H9 (cell line): ENCODE data around the gene GCK. TPM values are rescaled to one million over a fixed set of nuclear protein-coding genes. Genes with fewer than 3 reads are reported as not detected.
A peak's percentile ranks its signal among the peaks of the same experiment; 100 is the strongest.

Experiments
- DNase-seq: peaks from one replicate; pipeline ENCODE4 v3.0.0-alpha.2; 2017
- H2AFZ ChIP-seq: one replicate; pipeline ENCODE4 v1.6.1; 2013; ENCODE audit warnings: mild to moderate bottlenecking, low read length, control low read depth, moderate library complexity
- H2AK5ac ChIP-seq: 2 replicates; pipeline ENCODE4 v1.6.1; 2013; ENCODE audit warnings: low read length, control low read depth, mixed read lengths; ENCODE audit not compliant: insufficient read length
- H2BK120ac ChIP-seq: one replicate; pipeline ENCODE4 v1.6.1; 2013; ENCODE audit warnings: low read depth, mild to moderate bottlenecking, low read length, control low read depth, inconsistent platforms; ENCODE audit not compliant: poor library complexity, severe bottlenecking
- H2BK12ac ChIP-seq: 2 replicates; pipeline ENCODE4 v1.6.1; 2013; ENCODE audit warnings: low read length, control low read depth, mixed read lengths, low read depth; ENCODE audit not compliant: insufficient read length
- H2BK15ac ChIP-seq: 2 replicates; pipeline ENCODE4 v1.6.1; 2013; ENCODE audit warnings: low read depth, low read length, control low read depth
- H2BK20ac ChIP-seq: one replicate; pipeline ENCODE4 v1.6.1; 2013; ENCODE audit warnings: low read depth, mild to moderate bottlenecking, low read length, control low read depth, inconsistent platforms; ENCODE audit not compliant: poor library complexity, severe bottlenecking
- H2BK5ac ChIP-seq: 2 replicates; pipeline ENCODE4 v1.6.1; 2013; ENCODE audit warnings: low read length, control low read depth, mixed read lengths; ENCODE audit not compliant: insufficient read length
- H3K14ac ChIP-seq: 2 replicates; pipeline ENCODE4 v1.6.1; 2013; ENCODE audit warnings: low read length, control low read depth; ENCODE audit not compliant: insufficient read depth
- H3K18ac ChIP-seq: 2 replicates; pipeline ENCODE4 v1.6.1; 2013; ENCODE audit warnings: low read depth, mild to moderate bottlenecking, mixed read lengths, low read length, control low read depth; ENCODE audit not compliant: insufficient read length
- H3K23ac ChIP-seq: 2 replicates; pipeline ENCODE4 v1.6.1; 2013; ENCODE audit warnings: low read length, control low read depth, mixed read lengths, low read depth; ENCODE audit not compliant: insufficient read length
- H3K23me2 ChIP-seq: 2 replicates; pipeline ENCODE4 v1.6.1; 2013; ENCODE audit warnings: low read depth, mild to moderate bottlenecking, mixed read lengths, low read length, control low read depth; ENCODE audit not compliant: insufficient read length, poor library complexity, severe bottlenecking
- H3K27ac ChIP-seq: 2 replicates; pipeline ENCODE4 v1.5.1; 2013; ENCODE audit warnings: low read length, control low read depth, mixed read lengths, low read depth; ENCODE audit not compliant: insufficient read length
- H3K27me3 ChIP-seq: 2 replicates; pipeline ENCODE4 v1.6.1; 2013; ENCODE audit warnings: low read length, control low read depth, inconsistent platforms; ENCODE audit not compliant: insufficient read depth
- H3K4ac ChIP-seq: 2 replicates; pipeline ENCODE4 v1.6.1; 2013; ENCODE audit warnings: low read depth, mild to moderate bottlenecking, control low read depth, inconsistent platforms, low read length, moderate library complexity
- H3K4me1 ChIP-seq: 2 replicates; pipeline ENCODE4 v1.6.1; 2013; ENCODE audit warnings: low read length, control low read depth, inconsistent platforms; ENCODE audit not compliant: insufficient read depth
- H3K4me2 ChIP-seq: 2 replicates; pipeline ENCODE4 v1.6.1; 2013; ENCODE audit warnings: low read length, control low read depth, mixed read lengths; ENCODE audit not compliant: insufficient read length, insufficient read depth
- H3K56ac ChIP-seq: 2 replicates; pipeline ENCODE4 v1.6.1; 2013; ENCODE audit warnings: low read depth, mild to moderate bottlenecking, mixed read lengths, low read length, control low read depth; ENCODE audit not compliant: insufficient read length
- H3K79me1 ChIP-seq: 2 replicates; pipeline ENCODE4 v1.6.1; 2013; ENCODE audit warnings: low read depth, mild to moderate bottlenecking, moderate library complexity, low read length, control low read depth, inconsistent platforms; ENCODE audit not compliant: insufficient read depth, poor library complexity, severe bottlenecking
- H3K79me2 ChIP-seq: 2 replicates; pipeline ENCODE4 v1.6.1; 2013; ENCODE audit warnings: low read length, control low read depth, inconsistent platforms; ENCODE audit not compliant: insufficient read depth
- H3K9ac ChIP-seq: 2 replicates; pipeline ENCODE4 v1.6.1; 2013; ENCODE audit warnings: low read length, control low read depth, mixed read lengths; ENCODE audit not compliant: insufficient read length; ENCODE audit errors: extremely low read depth
- H3K9me3 ChIP-seq: one replicate; pipeline ENCODE4 v1.6.1; 2013; ENCODE audit warnings: low read depth, low read length, inconsistent platforms; ENCODE audit not compliant: control insufficient read depth
- H3T11ph ChIP-seq: one replicate; pipeline ENCODE4 v1.6.1; 2013; ENCODE audit warnings: mild to moderate bottlenecking, low read length, control low read depth, inconsistent platforms
- H4K20me1 ChIP-seq: one replicate; pipeline ENCODE4 v1.6.1; 2013; ENCODE audit not compliant: control insufficient read depth, insufficient read length, insufficient read depth
- H4K5ac ChIP-seq: 2 replicates; pipeline ENCODE4 v1.6.1; 2013; ENCODE audit warnings: low read depth, mild to moderate bottlenecking, mixed read lengths, low read length, control low read depth; ENCODE audit not compliant: insufficient read length
- H4K8ac ChIP-seq: replicated peaks from 2 replicates; pipeline ENCODE4 v1.6.1; 2013; ENCODE audit warnings: low read length, control low read depth, mixed read lengths, low read depth; ENCODE audit not compliant: insufficient read length
- H4K91ac ChIP-seq: 2 replicates; pipeline ENCODE4 v1.6.1; 2013; ENCODE audit warnings: low read depth, mild to moderate bottlenecking, moderate library complexity, mixed read lengths, low read length, control low read depth; ENCODE audit not compliant: insufficient read length
- H3K27ac Mint-ChIP-seq, 3 experiments: 2 replicates in 2 of 3; 3 replicates in 1 of 3; pipeline ENCODE4 v1.8.0; 2020 to 2021; ENCODE audit warnings: mixed read lengths in 3 of 3, mild to moderate bottlenecking in 1 of 3, moderate library complexity in 1 of 3
- H3K27me3 Mint-ChIP-seq: 2 replicates; pipeline ENCODE4 v1.8.0; 2021; ENCODE audit warnings: low read depth, mild to moderate bottlenecking, moderate library complexity, mixed read lengths
- H3K36me3 Mint-ChIP-seq, 3 experiments: 2 replicates in 2 of 3; 3 replicates in 1 of 3; pipeline ENCODE4 v1.8.0; 2020 to 2021; ENCODE audit warnings: low read depth in 3 of 3, mixed read lengths in 3 of 3; ENCODE audit not compliant: insufficient read depth in 1 of 3
- H3K4me1 Mint-ChIP-seq, 2 experiments: 2 replicates each; pipeline ENCODE4 v1.8.0; 2020; ENCODE audit warnings: mixed read lengths in 2 of 2
- H3K4me3 Mint-ChIP-seq, 2 experiments: 2 replicates in 1 of 2; 3 replicates in 1 of 2; pipeline ENCODE4 v1.8.0; 2020 to 2021; ENCODE audit warnings: mild to moderate bottlenecking in 2 of 2, mixed read lengths in 2 of 2, moderate library complexity in 1 of 2
- H3K9me3 Mint-ChIP-seq, 2 experiments: 2 replicates in 1 of 2; 3 replicates in 1 of 2; pipeline ENCODE4 v1.8.0; 2020; ENCODE audit warnings: mild to moderate bottlenecking in 2 of 2, mixed read lengths in 2 of 2, moderate library complexity in 1 of 2
- CTCF ChIP-seq: fragments of 200-600 bp; sonication (generic); conservative IDR thresholded peaks from 3 replicates; pipeline ENCODE4 v1.8.0; 2021; ENCODE audit warnings: antibody characterized with exemption, mild to moderate bottlenecking
- WGBS: extraction: QIAGEN DNeasy Blood & Tissue Kit; methylation state at CpG from one replicate; pipeline ENCODE4 v1.1.7; 2013; ENCODE audit warnings: missing lambda C conversion rate, low lambda C conversion rate, mixed read lengths; ENCODE audit not compliant: insufficient read length; ENCODE audit errors: extremely low coverage; 5-methylcytosine and 5-hydroxymethylcytosine counted together
- total RNA-seq: library from RNA; stranded (reverse); gene quantifications from 2 replicates; pipeline ENCODE4 v1.2.1, GENCODE V29; 2021

The GCK gene
- total RNA-seq, 1 experiment from 2014 or later = 0.98 TPM

GRCh38 chr7:44176486-44176885 lies 12.8 kb downstream of the GCK start:
- Histone ChIP-seq H3K27me3 (no peaks in the 10 kb centered on the region), H3K79me1 (no peaks in the 10 kb centered on the region), H2AFZ (no peak overlapping the region), H3K27ac (no peak overlapping the region), H3K14ac (no peak overlapping the region; the same call in 1 of the 2 replicates), H3K23ac (no peak overlapping the region), H3K4me1 (no peaks in the 10 kb centered on the region), H2AK5ac (no peak overlapping the region), H4K91ac (no peak overlapping the region), H2BK20ac (no peak overlapping the region), H2BK12ac (no peak overlapping the region), H3K18ac (no peak overlapping the region), H2BK15ac (no peak overlapping the region), H3K79me2 (no peaks in the 10 kb centered on the region), H3K23me2 (no peaks in the 10 kb centered on the region), H4K5ac (no peak overlapping the region), H3K9ac (no peak overlapping the region), H4K20me1 (no peaks in the 10 kb centered on the region), H3K4ac (no peak overlapping the region), H4K8ac (no peak overlapping the region), H3K9me3 (no peaks in the 10 kb centered on the region), H2BK120ac (no peak overlapping the region), H2BK5ac (no peak overlapping the region), H3K56ac (no peak overlapping the region), H3T11ph (no peak overlapping the region), H3K4me2 (no peak overlapping the region)
- Mint-ChIP-seq H3K4me1 (peaks cover 14 to 18% of the 10 kb centered on the region in 2 experiments), H3K36me3 (no peaks in the 10 kb centered on the region), H3K4me3 (no peak overlapping the region), H3K27me3 (peaks cover 36% of the 10 kb centered on the region), H3K27ac (peak overlapping the region in 2 of 3 experiments; percentile 17 to 24; a peak in 1 of 7 replicates), H3K9me3 (no peaks in the 10 kb centered on the region; a peak in 3 of 5 replicates)
- no peak for TF ChIP-seq CTCF
- DNase-seq = peak; percentile 15
- no CpG with 5 or more reads among the region's 7 CpGs for WGBS
